Fibroblast of lung (primary cell): ENCODE measurements around the gene DYRK2. TPM values are rescaled to one million over a fixed set of nuclear protein-coding genes. Genes with fewer than 3 reads are reported as not detected.

ENCODE experiments used
- DNase-seq, 2 donors: peaks; one replicate each; pipeline versions ENCODE4 v3.0.0 to v3.0.0-alpha.2; 2010; ENCODE audit warnings: low read depth in 2 of 2
- H2AFZ ChIP-seq: 2 replicates; pipeline ENCODE4 v1.5.1; 2012; ENCODE audit warnings: low read length, control low read depth, inconsistent platforms
- H3K27ac ChIP-seq: 2 replicates; pipeline ENCODE4 v1.5.1; 2011; ENCODE audit warnings: low read length, control low read depth; ENCODE audit not compliant: insufficient read depth
- H3K27me3 ChIP-seq: 2 replicates; pipeline ENCODE4 v1.5.1; 2011; ENCODE audit warnings: mild to moderate bottlenecking, low read length; ENCODE audit not compliant: control insufficient read depth, insufficient read depth
- H3K36me3 ChIP-seq: 2 replicates; pipeline ENCODE4 v1.5.1; 2011; ENCODE audit warnings: low read length; ENCODE audit not compliant: control insufficient read depth, insufficient read depth
- H3K4me1 ChIP-seq: 2 replicates; pipeline ENCODE4 v1.5.1; 2011; ENCODE audit warnings: low read length; ENCODE audit not compliant: control insufficient read depth, insufficient read depth; ENCODE audit errors: extremely low read depth
- H3K4me2 ChIP-seq: 2 replicates; pipeline ENCODE4 v1.5.1; 2011; ENCODE audit warnings: low read length, control low read depth; ENCODE audit not compliant: insufficient read depth; ENCODE audit errors: extremely low read depth
- H3K4me3 ChIP-seq, 4 experiments: fragments of 200-600 bp in 1 of 4; sonication (generic) in 1 of 4; replicated peaks in 1 of 4; 2 replicates each; pipeline ENCODE4 v1.5.1; 2011 to 2016; ENCODE audit warnings: low read length in 4 of 4, low read depth in 3 of 4, mild to moderate bottlenecking in 3 of 4, control low read depth in 2 of 4, inconsistent platforms in 1 of 4, mixed read lengths in 1 of 4; ENCODE audit not compliant: insufficient read depth in 1 of 4; ENCODE audit errors: control extremely low read depth in 1 of 4
- H3K79me2 ChIP-seq: 2 replicates; pipeline ENCODE4 v1.5.1; 2012; ENCODE audit warnings: mild to moderate bottlenecking, low read length, inconsistent platforms; ENCODE audit not compliant: control insufficient read depth, insufficient read depth
- H3K9ac ChIP-seq: 2 replicates; pipeline ENCODE4 v1.5.1; 2011; ENCODE audit warnings: mild to moderate bottlenecking, low read length, control low read depth; ENCODE audit not compliant: insufficient read depth
- H3K9me3 ChIP-seq: 2 replicates; pipeline ENCODE4 v1.5.1; 2012; ENCODE audit warnings: low read depth, low read length; ENCODE audit not compliant: control insufficient read depth, insufficient read depth
- H4K20me1 ChIP-seq: 2 replicates; pipeline ENCODE4 v1.5.1; 2011; ENCODE audit warnings: low read length; ENCODE audit not compliant: control insufficient read depth, insufficient read depth; ENCODE audit errors: extremely low read depth
- EZH2 ChIP-seq: IDR thresholded peaks from 2 replicates; pipeline ENCODE4 v1.5.1; 2012; ENCODE audit warnings: low read length, control low read depth, mild to moderate bottlenecking; ENCODE audit errors: missing control alignments
- polyA plus RNA-seq, 2 donors: library from polyadenylated mRNA; depleted of rRNA in 1 of 2; stranded (reverse) in 1 of 2; unstranded in 1 of 2; fragments of >200 nt; gene quantifications; 2 replicates each; pipeline ENCODE4 v1.2.1, GENCODE V29; 2011 to 2012; ENCODE audit warnings: missing spikeins in 1 of 2
- total RNA-seq: library from RNA; depleted of rRNA; stranded (reverse); fragments of >200 nt; gene quantifications from 2 replicates; pipeline ENCODE4 v1.2.1, GENCODE V29; 2014
- TF ChIP-seq, protein P1 (sequence below), 2 donors: IDR thresholded peaks in 1 of 2; conservative IDR thresholded peaks in 1 of 2; 1 replicate in 1 of 2; 2 replicates in 1 of 2; pipeline ENCODE4 v1.5.1; 2011 to 2012; ENCODE audit warnings: low read length in 2 of 2, control low read depth in 1 of 2, inconsistent platforms in 1 of 2, low read depth in 1 of 2, mild to moderate bottlenecking in 1 of 2

DYRK2 gene
- total and polyA plus RNA-seq, 2 donors (not counting 1 experiment from before 2014, with no cell fraction given) = 18.7 to 22.5 TPM

DNA sequence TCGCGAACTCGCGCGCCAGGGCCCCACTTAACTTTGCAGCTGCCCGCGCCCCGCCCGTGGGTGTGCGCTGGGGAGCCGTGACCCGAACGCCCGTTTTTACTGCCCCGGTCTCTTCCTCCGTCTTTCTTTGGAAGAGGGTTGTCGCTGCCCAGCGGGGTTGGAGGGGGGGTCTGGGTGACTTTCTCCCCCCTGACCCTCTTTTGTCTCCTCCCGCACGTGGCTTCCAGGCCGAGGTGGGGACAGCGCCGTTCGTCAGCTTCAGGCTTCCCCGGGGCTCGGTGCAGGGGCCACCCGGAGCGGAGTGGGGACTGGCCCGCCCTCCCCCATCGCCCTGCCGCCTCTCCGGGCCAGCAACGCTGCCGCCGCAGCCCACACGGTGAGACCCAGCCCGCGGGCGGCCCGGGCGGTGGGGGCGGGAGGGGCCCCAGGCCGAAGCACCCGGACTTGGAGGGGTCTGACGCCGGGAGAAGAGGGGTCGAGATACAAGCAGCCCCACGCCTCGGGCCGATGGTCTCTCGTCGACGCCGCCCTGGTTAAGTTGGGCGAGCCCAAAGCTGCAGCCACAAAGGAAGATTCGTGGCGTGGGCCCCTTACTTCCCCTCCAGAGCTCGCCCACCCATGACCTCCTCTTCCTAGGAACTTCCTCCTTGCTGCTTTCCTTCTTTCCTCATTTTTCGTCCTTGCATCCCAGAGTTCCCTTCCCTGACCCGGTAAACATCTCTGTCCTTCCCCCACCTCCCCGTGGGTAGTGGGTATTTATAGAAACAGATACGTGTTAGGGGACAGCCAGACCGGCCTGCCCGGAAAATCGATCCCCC lies 1.2 kb downstream of the DYRK2 start:
- peak overlapping the region; percentile 74 for H3K27ac ChIP-seq
- H3K4me1 ChIP-seq = no peaks in the 10 kb centered on the region
- H3K9me3 ChIP-seq = no peaks in the 10 kb centered on the region
- H3K36me3 ChIP-seq = no peaks in the 10 kb centered on the region
- DNase-seq = peak in 1 of 2 donors; percentile 18
- H4K20me1 ChIP-seq = no peaks in the 10 kb centered on the region
- peak overlapping the region; percentile 49 to 91 (median 74) for H3K4me3 ChIP-seq
- H3K9ac ChIP-seq = peak overlapping the region; percentile 91
- TF ChIP-seq EZH2 = no peak
- TF ChIP-seq, protein P1, sequence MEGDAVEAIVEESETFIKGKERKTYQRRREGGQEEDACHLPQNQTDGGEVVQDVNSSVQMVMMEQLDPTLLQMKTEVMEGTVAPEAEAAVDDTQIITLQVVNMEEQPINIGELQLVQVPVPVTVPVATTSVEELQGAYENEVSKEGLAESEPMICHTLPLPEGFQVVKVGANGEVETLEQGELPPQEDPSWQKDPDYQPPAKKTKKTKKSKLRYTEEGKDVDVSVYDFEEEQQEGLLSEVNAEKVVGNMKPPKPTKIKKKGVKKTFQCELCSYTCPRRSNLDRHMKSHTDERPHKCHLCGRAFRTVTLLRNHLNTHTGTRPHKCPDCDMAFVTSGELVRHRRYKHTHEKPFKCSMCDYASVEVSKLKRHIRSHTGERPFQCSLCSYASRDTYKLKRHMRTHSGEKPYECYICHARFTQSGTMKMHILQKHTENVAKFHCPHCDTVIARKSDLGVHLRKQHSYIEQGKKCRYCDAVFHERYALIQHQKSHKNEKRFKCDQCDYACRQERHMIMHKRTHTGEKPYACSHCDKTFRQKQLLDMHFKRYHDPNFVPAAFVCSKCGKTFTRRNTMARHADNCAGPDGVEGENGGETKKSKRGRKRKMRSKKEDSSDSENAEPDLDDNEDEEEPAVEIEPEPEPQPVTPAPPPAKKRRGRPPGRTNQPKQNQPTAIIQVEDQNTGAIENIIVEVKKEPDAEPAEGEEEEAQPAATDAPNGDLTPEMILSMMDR (conservative IDR thresholded peaks at IDR 0.05 in 1 of 2, IDR thresholded peaks at IDR 0.05 in 1 of 2; ENCODE audit: low read depth in 1 of 2, low read length in 2 of 2) = no peak
- no peak overlapping the region for H2AFZ ChIP-seq
- no peaks in the 10 kb centered on the region for H3K27me3 ChIP-seq
- H3K4me2 ChIP-seq = peak overlapping the region; percentile 96
- peaks cover 59% of the 10 kb centered on the region for H3K79me2 ChIP-seq

DNA sequence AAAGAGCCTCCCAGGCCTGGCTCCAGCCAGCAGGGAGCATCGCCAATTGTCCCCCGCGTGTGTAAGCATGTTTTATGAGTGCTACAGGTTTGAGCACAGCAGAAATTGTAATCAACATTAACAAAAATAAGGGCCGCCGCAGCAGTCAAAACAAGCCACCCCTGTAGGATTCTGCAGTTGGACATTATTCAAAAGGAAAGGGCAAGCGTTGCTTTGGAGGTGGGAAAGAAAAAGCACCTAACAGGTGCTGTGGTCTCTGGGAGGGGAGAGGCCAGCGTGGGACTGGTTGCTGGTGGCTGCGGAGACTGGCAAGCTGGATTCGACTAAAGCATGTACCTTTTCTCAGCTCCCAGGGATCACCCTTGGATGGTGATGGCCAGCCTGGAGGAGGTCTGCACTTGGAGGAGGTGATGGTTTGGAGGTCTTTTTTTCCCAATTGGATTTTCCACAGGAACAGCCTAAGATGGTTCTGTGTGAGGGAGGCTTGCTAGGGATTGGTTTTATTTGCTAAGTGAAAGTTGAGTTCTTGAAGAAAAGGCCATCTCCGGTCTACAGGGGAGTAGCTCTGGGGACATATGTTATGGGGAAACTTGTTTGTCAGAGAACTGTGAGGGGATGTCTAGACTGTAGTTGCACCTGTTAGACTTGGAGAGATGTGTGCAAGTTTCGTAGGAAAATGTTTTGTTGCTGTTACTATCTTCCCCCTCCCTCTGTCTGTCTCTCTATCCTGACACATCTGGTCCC lies 2.0 kb downstream of the DYRK2 start:
- Histone ChIP-seq H3K4me1 (no peaks in the 10 kb centered on the region), H4K20me1 (no peaks in the 10 kb centered on the region)
- DNase-seq = no peak

More for the DNA sequence above, 2.0 kb downstream of the DYRK2 start:
- TF ChIP-seq, protein P1 (conservative IDR thresholded peaks at IDR 0.05 in 1 of 2, IDR thresholded peaks at IDR 0.05 in 1 of 2; ENCODE audit: low read depth in 1 of 2, low read length in 2 of 2) = no peak
- no peak for TF ChIP-seq EZH2
- no peaks in the 10 kb centered on the region for H3K9me3 ChIP-seq
- H3K4me3 ChIP-seq = peak overlapping the region; percentile 49 to 91 (median 74)
- H3K9ac ChIP-seq = peak overlapping the region; percentile 91
- peak overlapping the region; percentile 96 for H3K4me2 ChIP-seq
- H2AFZ ChIP-seq = no peak overlapping the region
- peak overlapping the region; percentile 74 for H3K27ac ChIP-seq
- no peaks in the 10 kb centered on the region for H3K36me3 ChIP-seq
- H3K27me3 ChIP-seq = no peaks in the 10 kb centered on the region
- H3K79me2 ChIP-seq = peaks cover 67% of the 10 kb centered on the region
